Measurements from ENCODE around the gene SLC39A11. TPM values are rescaled to one million over a fixed set of nuclear protein-coding genes. Genes with fewer than 3 reads are reported as not detected.

SLC39A11 gene
- 14.5 and 15.2 TPM in 2 replicates for total RNA-seq (2021)
- long read RNA-seq, transcript SLC39A11-201 (10 exons, 2,737 nt), result major isoform, 35 of 74 reads
- long read RNA-seq, transcript SLC39A11-202 (10 exons, 2,752 nt), result minor isoform, 13 of 74 reads
- long read RNA-seq, partial matches to known transcripts, result 4 of 74 reads
- long read RNA-seq, other reads (novel, unspliced or antisense), result 20 of 74 reads

GRCh38 chr17:73092523-73093135, at the start of gene SLC39A11:
Gene SLC39A11 (minus strand): TSS chr17:73092688. CDS start chr17:73088764, 3,924 bp downstream.
- Histone ChIP-seq H3K4me2 (ENCODE audit: insufficient read depth, insufficient read length, low read length) (peak within 1 kb of the TSS; percentile 76), H2BK12ac (ENCODE audit: insufficient read length, low read depth, low read length) (no peak within 1 kb of the TSS), H4K8ac (replicated peaks; ENCODE audit: insufficient read length, low read depth, low read length) (no peak within 1 kb of the TSS), H3K4me1 (ENCODE audit: insufficient read depth, low read length) (no peaks in the 10 kb centered on the region), H2AK5ac (ENCODE audit: insufficient read length, low read length) (no peak within 1 kb of the TSS), H3K27me3 (ENCODE audit: insufficient read depth, low read length) (no peaks in the 10 kb centered on the region), H3K56ac (ENCODE audit: insufficient read length, low read depth, low read length) (no peak within 1 kb of the TSS), H3T11ph (ENCODE audit: low read length) (no peak within 1 kb of the TSS), H3K27ac (ENCODE audit: insufficient read length, low read depth, low read length) (no peak within 1 kb of the TSS), H2BK20ac (ENCODE audit: low read depth, low read length, poor library complexity, severe bottlenecking) (peak within 1 kb of the TSS; percentile 32), H4K20me1 (ENCODE audit: control insufficient read depth, insufficient read depth, insufficient read length) (no peaks in the 10 kb centered on the region), H2BK5ac (ENCODE audit: insufficient read length, low read length) (no peak within 1 kb of the TSS), H4K91ac (ENCODE audit: insufficient read length, low read depth, low read length) (no peak within 1 kb of the TSS), H3K79me2 (ENCODE audit: insufficient read depth, low read length) (no peaks in the 10 kb centered on the region), H3K79me1 (ENCODE audit: insufficient read depth, low read depth, low read length, poor library complexity, severe bottlenecking) (no peaks in the 10 kb centered on the region), H2AFZ (ENCODE audit: low read length) (peak within 1 kb of the TSS; percentile 95), H2BK15ac (ENCODE audit: low read depth, low read length) (no peak within 1 kb of the TSS), H3K4ac (ENCODE audit: low read depth, low read length) (no peak within 1 kb of the TSS), H3K23ac (ENCODE audit: insufficient read length, low read depth, low read length) (no peak within 1 kb of the TSS), H3K9ac (ENCODE audit: extremely low read depth, insufficient read length, low read length) (no peak within 1 kb of the TSS), H4K5ac (ENCODE audit: insufficient read length, low read depth, low read length) (no peak within 1 kb of the TSS), H3K23me2 (ENCODE audit: insufficient read length, low read depth, low read length, poor library complexity, severe bottlenecking) (peaks cover 4% of the 10 kb centered on the region), H2BK120ac (ENCODE audit: low read depth, low read length, poor library complexity, severe bottlenecking) (no peak within 1 kb of the TSS), H3K9me3 (ENCODE audit: control insufficient read depth, low read depth, low read length) (no peaks in the 10 kb centered on the region), H3K18ac (ENCODE audit: insufficient read length, low read depth, low read length) (peak within 1 kb of the TSS; percentile 72), H3K14ac (ENCODE audit: insufficient read depth, low read length) (0 out of 2 replicates have a peak within 1 kb of the TSS, but pooled peaks have one; percentile 21)
- Mint-ChIP-seq H3K4me1 (peaks cover 20 to 22% of the 10 kb centered on the region in 2 experiments), H3K27ac (peak within 1 kb of the TSS; percentile 69 to 97 (median 93); a peak in 4 of 7 replicates), H3K27me3 (ENCODE audit: low read depth) (no peaks in the 10 kb centered on the region; the same call in none of the 2 replicates), H3K4me3 (peak within 1 kb of the TSS; percentile 98 to 99), H3K9me3 (no peaks in the 10 kb centered on the region), H3K36me3 (ENCODE audit: insufficient read depth in 1 of 3, low read depth in 3 of 3) (peaks cover 0 to under 1% (median under 1%) of the 10 kb centered on the region in 3 experiments; a peak in 4 of 7 replicates)
- TF ChIP-seq, protein P1, sequence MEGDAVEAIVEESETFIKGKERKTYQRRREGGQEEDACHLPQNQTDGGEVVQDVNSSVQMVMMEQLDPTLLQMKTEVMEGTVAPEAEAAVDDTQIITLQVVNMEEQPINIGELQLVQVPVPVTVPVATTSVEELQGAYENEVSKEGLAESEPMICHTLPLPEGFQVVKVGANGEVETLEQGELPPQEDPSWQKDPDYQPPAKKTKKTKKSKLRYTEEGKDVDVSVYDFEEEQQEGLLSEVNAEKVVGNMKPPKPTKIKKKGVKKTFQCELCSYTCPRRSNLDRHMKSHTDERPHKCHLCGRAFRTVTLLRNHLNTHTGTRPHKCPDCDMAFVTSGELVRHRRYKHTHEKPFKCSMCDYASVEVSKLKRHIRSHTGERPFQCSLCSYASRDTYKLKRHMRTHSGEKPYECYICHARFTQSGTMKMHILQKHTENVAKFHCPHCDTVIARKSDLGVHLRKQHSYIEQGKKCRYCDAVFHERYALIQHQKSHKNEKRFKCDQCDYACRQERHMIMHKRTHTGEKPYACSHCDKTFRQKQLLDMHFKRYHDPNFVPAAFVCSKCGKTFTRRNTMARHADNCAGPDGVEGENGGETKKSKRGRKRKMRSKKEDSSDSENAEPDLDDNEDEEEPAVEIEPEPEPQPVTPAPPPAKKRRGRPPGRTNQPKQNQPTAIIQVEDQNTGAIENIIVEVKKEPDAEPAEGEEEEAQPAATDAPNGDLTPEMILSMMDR (conservative IDR thresholded peaks at IDR 0.05), result no peak
- DNase-seq, result peak; percentile 99
- WGBS (ENCODE audit: extremely low coverage, insufficient read length, low lambda C conversion rate), result no CpG with 5 or more reads among the region's 23 CpGs
